Spleen (tissue), 11 donors: Measurements from ENCODE around the gene SYNDIG1. TPM values are rescaled to one million over a fixed set of nuclear protein-coding genes. Genes with fewer than 3 reads are reported as not detected.

Experiments
- DNase-seq: peaks from one replicate; pipeline ENCODE4 v3.0.0-alpha.2; 2020
- H3K27ac ChIP-seq, 8 donors: fragments of 200-600 bp; sonication (generic) in 7 of 8; 1 replicate in 4 of 8; 2 replicates in 4 of 8; pipeline versions ENCODE4 v1.5.0 to v1.8.0; 2016 to 2021; ENCODE audit warnings: inconsistent platforms in 4 of 8, mild to moderate bottlenecking in 4 of 8, moderate library complexity in 1 of 8
- H3K27me3 ChIP-seq, 7 donors: fragments of 200-600 bp; sonication (generic) in 6 of 7; replicated peaks in 1 of 7; 1 replicate in 4 of 7; 2 replicates in 3 of 7; pipeline versions ENCODE4 v1.5.0 to v1.8.0; 2016 to 2021; ENCODE audit warnings: inconsistent platforms in 3 of 7, mild to moderate bottlenecking in 1 of 7
- H3K36me3 ChIP-seq, 6 donors: fragments of 200-600 bp; sonication (generic) in 5 of 6; 1 replicate in 4 of 6; 2 replicates in 2 of 6; pipeline versions ENCODE4 v1.5.0 to v1.8.0; 2016 to 2021; ENCODE audit warnings: inconsistent platforms in 2 of 6
- H3K4me1 ChIP-seq, 6 donors: fragments of 200-600 bp; sonication (generic) in 5 of 6; 1 replicate in 3 of 6; 2 replicates in 3 of 6; pipeline versions ENCODE4 v1.5.0 to v1.8.0; 2016 to 2021; ENCODE audit warnings: inconsistent platforms in 3 of 6
- H3K4me3 ChIP-seq, 8 donors: fragments of 200-600 bp; sonication (generic) in 7 of 8; 1 replicate in 4 of 8; 2 replicates in 4 of 8; pipeline versions ENCODE4 v1.5.0 to v1.8.0; 2016 to 2021; ENCODE audit warnings: inconsistent platforms in 4 of 8, mild to moderate bottlenecking in 4 of 8, moderate library complexity in 2 of 8
- H3K9me3 ChIP-seq, 8 donors: fragments of 200-600 bp; sonication (generic) in 7 of 8; 1 replicate in 4 of 8; 2 replicates in 4 of 8; pipeline versions ENCODE4 v1.5.0 to v1.8.0; 2016 to 2021; ENCODE audit warnings: inconsistent platforms in 4 of 8
- CTCF ChIP-seq, 11 experiments: fragments of 200-600 bp in 7 of 11; fragments of 450-650 bp in 4 of 11; sonication (generic) in 4 of 11; IDR thresholded peaks in 8 of 11; conservative IDR thresholded peaks in 3 of 11; 1 replicate in 7 of 11; 2 replicates in 4 of 11; pipeline versions ENCODE4 v1.4.0 to v1.8.0; 2016 to 2021; ENCODE audit warnings: antibody characterized with exemption in 11 of 11, inconsistent platforms in 4 of 11, mild to moderate bottlenecking in 1 of 11
- POLR2A ChIP-seq, 3 donors: fragments of 450-650 bp; IDR thresholded peaks; one replicate each; pipeline ENCODE4 v1.5.1; 2017; ENCODE audit warnings: antibody characterized with exemption in 3 of 3, mild to moderate bottlenecking in 1 of 3
- POLR2AphosphoS5 ChIP-seq, 3 donors: sonication (generic); formaldehyde crosslinking; IDR thresholded peaks; one replicate each; pipeline ENCODE4 v1.5.1; 2017; ENCODE audit warnings: antibody characterized with exemption in 3 of 3
- WGBS, 5 donors: extraction: QIAGEN DNeasy Blood & Tissue Kit in 3 of 5; methylation state at CpG; one replicate each; pipeline versions ENCODE4 v1.1.5 to v1.1.7; 2013 to 2018; 5-methylcytosine and 5-hydroxymethylcytosine counted together
- intact Hi-C: fragments of 100-400 bp; cut with DNase I; formaldehyde crosslinking; loops from one replicate; pipeline ENCODE4 v1.15.0; 2023; ENCODE audit warnings: low total_unique reads
- polyA plus RNA-seq, 3 donors: library from polyadenylated mRNA; stranded (reverse); fragments of 200-250 nt; gene quantifications; one replicate each; pipeline ENCODE4 v1.2.1, GENCODE V29; 2013
- total RNA-seq, 7 donors: library from RNA; depleted of rRNA in 3 of 7; stranded (reverse); fragments of >200 nt in 3 of 7; fragmentation: NEBNext Ultra II Directional in 4 of 7; extraction: Animal tissue kit (Norgen Biotek cat#: 25700) in 4 of 7; gene quantifications; one replicate each; pipeline versions ENCODE4 v1.1.0 to v1.2.1, GENCODE V29; 2016 to 2021
- donor health status: healthy with polysubstance abuse.
- donor health status: DM: no; HTN: no; CAD: no; lungs with moderate emphysema.
- donor health status: DM: no; HTN: no; CAD: no.
- donor health status: Bipolar disorder and iron deficiency.
- donor health status: healthy.
- donor health status: DM: no; HTN: no; CAD: no.
- donor health status: DM: yes; HTN: yes; CAD: no.

SYNDIG1 gene
- total and polyA plus RNA-seq, 10 donors: 0.70 to 3.5 (median 1.3) TPM

DNA sequence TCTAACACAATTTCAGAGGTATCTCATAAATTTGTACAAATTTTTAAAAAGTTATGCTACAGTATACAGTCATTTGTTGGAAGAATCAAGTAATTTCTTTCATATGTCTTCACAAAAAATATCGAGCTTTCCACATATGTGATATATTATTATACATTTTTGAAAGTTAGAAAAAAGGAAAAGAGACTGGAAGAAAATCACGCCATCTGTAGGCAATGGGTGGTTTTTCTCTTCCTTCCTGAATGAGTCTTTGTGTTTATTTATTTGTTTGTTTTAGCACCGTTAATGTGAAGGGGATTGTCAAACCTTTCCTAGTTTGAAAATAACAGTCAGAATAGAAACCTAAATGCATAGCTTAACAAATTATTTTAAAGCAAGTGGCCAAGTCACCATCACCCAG lies 130.6 kb downstream of the SYNDIG1 start:
- Histone ChIP-seq H3K4me3 (no peak overlapping the region), H3K4me1 (no peaks in the 10 kb centered on the region), H3K36me3 (no peaks in the 10 kb centered on the region), H3K9me3 (peaks cover 0 to 36% (median 30%) of the 10 kb centered on the region in 8 donors), H3K27ac (no peak overlapping the region), H3K27me3 (peaks cover 0 to 10% (median 0%) of the 10 kb centered on the region in 7 donors)
- intact Hi-C loops: no loop called here
- no peak for DNase-seq
- 59 to 71% (median 62%) methylated on average over 3 of the region's 3 CpGs for WGBS, 5 donors
- no peak for TF ChIP-seq CTCF (IDR thresholded peaks at IDR 0.05 in 8 of 11, conservative IDR thresholded peaks at IDR 0.05 in 3 of 11)
- TF ChIP-seq POLR2A (IDR thresholded peaks at IDR 0.05): no peak
- TF ChIP-seq POLR2AphosphoS5 (IDR thresholded peaks at IDR 0.05): no peak

- H3K36me3 ChIP-seq: no peaks in the 10 kb centered on the region
- WGBS, 5 donors: 85 to 87% (median 87%) methylated on average over 8 of the region's 8 CpGs
- DNase-seq: no peak
- H3K4me3 ChIP-seq: no peak overlapping the region
- intact Hi-C loops: no loop called here
- H3K9me3 ChIP-seq: peaks cover 0 to 36% (median 28%) of the 10 kb centered on the region in 8 donors
- TF ChIP-seq CTCF (IDR thresholded peaks at IDR 0.05 in 8 of 11, conservative IDR thresholded peaks at IDR 0.05 in 3 of 11) (no peak), POLR2AphosphoS5 (IDR thresholded peaks at IDR 0.05) (no peak), POLR2A (IDR thresholded peaks at IDR 0.05) (no peak)
- peaks cover 0 to 3% (median 0%) of the 10 kb centered on the region in 7 donors for H3K27me3 ChIP-seq
- H3K4me1 ChIP-seq: no peaks in the 10 kb centered on the region
- H3K27ac ChIP-seq: no peak overlapping the region
Observed at GRCh38 chr20:24603454-24603853, 134.0 kb downstream of the SYNDIG1 start.

- TF ChIP-seq POLR2A (IDR thresholded peaks at IDR 0.05): no peak
- Histone ChIP-seq H3K27me3 (peaks cover 0 to 3% (median 0%) of the 10 kb centered on the region in 7 donors), H3K4me1 (no peaks in the 10 kb centered on the region), H3K27ac (no peak overlapping the region), H3K36me3 (no peaks in the 10 kb centered on the region), H3K4me3 (no peak overlapping the region), H3K9me3 (peaks cover 0 to 24% (median 21%) of the 10 kb centered on the region in 8 donors)
- intact Hi-C loops: no loop called here
- no peak for DNase-seq
- WGBS, 5 donors: 82 to 93% (median 87%) methylated on average over 4 of the region's 4 CpGs
Observed at GRCh38 chr20:24604966-24605665, 135.7 kb downstream of the SYNDIG1 start.

DNA sequence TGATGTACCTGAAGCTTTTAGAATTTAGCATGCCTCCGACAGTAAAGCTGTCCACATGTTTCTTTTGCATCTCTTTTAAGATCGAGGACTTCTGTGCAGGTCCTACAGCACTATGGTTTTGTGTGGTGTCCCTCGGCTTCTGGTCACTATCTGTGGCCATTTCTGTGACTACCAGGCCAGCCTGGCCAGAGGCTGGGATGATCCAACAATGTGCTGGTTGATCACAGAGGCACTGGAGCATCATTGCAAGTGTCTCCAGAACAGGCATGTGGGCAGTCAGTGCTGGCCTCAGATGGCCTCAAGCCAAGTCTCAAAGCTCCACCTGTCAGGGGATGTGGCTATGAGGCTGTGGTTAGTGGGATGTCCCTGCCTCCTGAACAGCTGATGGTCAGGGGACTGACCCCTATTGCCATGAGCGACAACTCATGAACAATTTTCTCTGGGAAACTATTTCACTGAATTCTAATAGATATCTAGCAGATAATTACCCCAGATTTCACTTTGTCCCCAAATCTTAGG lies 136.6 kb downstream of the SYNDIG1 start:
- Histone ChIP-seq H3K4me3 (no peak overlapping the region), H3K27me3 (peaks cover 0 to 3% (median 0%) of the 10 kb centered on the region in 7 donors), H3K9me3 (peaks cover 0 to 15% (median 12%) of the 10 kb centered on the region in 8 donors), H3K36me3 (no peaks in the 10 kb centered on the region), H3K4me1 (no peaks in the 10 kb centered on the region), H3K27ac (no peak overlapping the region)
- intact Hi-C loops: no loop called here
- 82 to 95% (median 85%) methylated on average over 4 of the region's 4 CpGs for WGBS, 5 donors
- TF ChIP-seq POLR2AphosphoS5 (IDR thresholded peaks at IDR 0.05) (no peak), CTCF (IDR thresholded peaks at IDR 0.05 in 8 of 11, conservative IDR thresholded peaks at IDR 0.05 in 3 of 11) (no peak), POLR2A (IDR thresholded peaks at IDR 0.05) (no peak)
- no peak for DNase-seq
